DOHH2 (cell line): ENCODE data around the gene ENTPD5.
"Not testable (repeated sequence)": the region's sequence is repeated elsewhere in the genome, so short reads cannot be mapped to it uniquely, and the experiment has no call there.

Source experiments
- H3F3A ChIP-seq: fragments of 200-600 bp; sonication (generic), shearing (Covaris generic); 2 replicates; pipeline ENCODE4 v1.6.0; 2016; ENCODE audit warnings: antibody characterized with exemption, mild to moderate bottlenecking; ENCODE audit not compliant: control insufficient read depth, insufficient read depth
- H3K27ac ChIP-seq: fragments of 200-600 bp; sonication (generic); 2 replicates; pipeline ENCODE4 v1.5.1; 2014; ENCODE audit warnings: low read depth, mild to moderate bottlenecking, low read length, moderate library complexity
- H3K27me3 ChIP-seq: fragments of 200-600 bp; sonication (generic); 2 replicates; pipeline ENCODE4 v1.6.1; 2014; ENCODE audit warnings: mild to moderate bottlenecking, low read length, mixed read lengths; ENCODE audit not compliant: control insufficient read depth
- H3K36me3 ChIP-seq: fragments of 200-600 bp; sonication (generic); 2 replicates; pipeline ENCODE4 v1.6.1; 2014; ENCODE audit warnings: mild to moderate bottlenecking, low read length, moderate library complexity, mixed read lengths; ENCODE audit not compliant: control insufficient read depth
- H3K4me1 ChIP-seq: fragments of 200-600 bp; sonication (generic); 2 replicates; pipeline ENCODE4 v1.6.1; 2014; ENCODE audit warnings: mild to moderate bottlenecking, low read length, mixed read lengths; ENCODE audit not compliant: control insufficient read depth
- H3K4me2 ChIP-seq: fragments of 200-600 bp; sonication (generic); 2 replicates; pipeline ENCODE4 v1.6.0; 2014; ENCODE audit warnings: mild to moderate bottlenecking, low read length, moderate library complexity
- H3K4me3 ChIP-seq: fragments of 200-600 bp; sonication (generic); 2 replicates; pipeline ENCODE4 v1.5.1; 2014; ENCODE audit warnings: mild to moderate bottlenecking, low read length, mixed read lengths
- H3K79me2 ChIP-seq: fragments of 200-600 bp; sonication (generic); 2 replicates; pipeline ENCODE4 v1.6.1; 2014; ENCODE audit warnings: mild to moderate bottlenecking, low read length, mixed read lengths; ENCODE audit not compliant: control insufficient read depth
- H3K9me2 ChIP-seq: fragments of 200-600 bp; sonication (generic); replicated peaks from 2 replicates; pipeline ENCODE4 v1.6.1; 2014; ENCODE audit warnings: mild to moderate bottlenecking, low read length, mixed read lengths; ENCODE audit not compliant: control insufficient read depth
- H3K9me3 ChIP-seq: fragments of 200-600 bp; sonication (generic); 2 replicates; pipeline ENCODE4 v1.6.1; 2014; ENCODE audit warnings: antibody characterized with exemption, low read length, mixed read lengths; ENCODE audit not compliant: control insufficient read depth, insufficient read depth
- H4K20me1 ChIP-seq: fragments of 200-600 bp; sonication (generic); 2 replicates; pipeline ENCODE4 v1.6.0; 2014; ENCODE audit warnings: low read depth, mild to moderate bottlenecking, antibody characterized with exemption, low read length, moderate library complexity; ENCODE audit not compliant: control insufficient read depth, insufficient read depth
- CTCF ChIP-seq: fragments of 200-600 bp; sonication (generic); IDR thresholded peaks from one replicate; pipeline ENCODE4 v1.5.1; 2014; ENCODE audit warnings: antibody characterized with exemption, mild to moderate bottlenecking, low read depth, low read length; ENCODE audit not compliant: poor library complexity, severe bottlenecking
- EZH2phosphoT487 ChIP-seq: fragments of 200-600 bp; sonication (generic); IDR thresholded peaks from 2 replicates; pipeline ENCODE4 v1.6.1; 2017; ENCODE audit warnings: borderline replicate concordance, mild to moderate bottlenecking, antibody characterized with exemption, low read length, moderate library complexity, mixed read lengths

The ENTPD5 gene

GRCh38 chr14:74015176-74015575 is 3.9 kb downstream of the ENTPD5 start:
- Histone ChIP-seq H3K79me2 (peaks cover 10% of the 10 kb centered on the region), H3K4me2 (no peak overlapping the region), H3K4me1 (peaks cover 10% of the 10 kb centered on the region), H3K27ac (no peak overlapping the region), H3K36me3 (peaks cover 39% of the 10 kb centered on the region), H3K9me3 (no peaks in the 10 kb centered on the region), H3K4me3 (no peak overlapping the region), H3K9me2 (no peaks in the 10 kb centered on the region), H4K20me1 (no peaks in the 10 kb centered on the region), H3K27me3 (no peaks in the 10 kb centered on the region), H3F3A (peaks cover 7% of the 10 kb centered on the region; the same call in 1 of the 2 replicates)
- TF ChIP-seq CTCF, result no peak
- no peak for TF ChIP-seq EZH2phosphoT487

- no peaks in the 10 kb centered on the region for H3K27me3 ChIP-seq
- H3F3A ChIP-seq, result peaks cover 7% of the 10 kb centered on the region; the same call in 1 of the 2 replicates
- no peak overlapping the region for H3K27ac ChIP-seq
- TF ChIP-seq CTCF (no peak), EZH2phosphoT487 (no peak)
- H3K4me1 ChIP-seq, result peaks cover 5% of the 10 kb centered on the region
- no peaks in the 10 kb centered on the region for H4K20me1 ChIP-seq
- no peaks in the 10 kb centered on the region for H3K9me3 ChIP-seq
- H3K9me2 ChIP-seq, result no peaks in the 10 kb centered on the region
- no peak overlapping the region for H3K4me3 ChIP-seq
- H3K79me2 ChIP-seq, result peaks cover 10% of the 10 kb centered on the region
- peaks cover 40% of the 10 kb centered on the region for H3K36me3 ChIP-seq
- no peak overlapping the region for H3K4me2 ChIP-seq
Measured at GRCh38 chr14:74014299-74014698, 4.8 kb downstream of the ENTPD5 start.

GRCh38 chr14:74008843-74009499 is 10.1 kb downstream of the ENTPD5 start:
- Histone ChIP-seq H3K4me3 (no peak overlapping the region), H3K27me3 (no peaks in the 10 kb centered on the region), H3K9me2 (no peaks in the 10 kb centered on the region), H3K9me3 (no peaks in the 10 kb centered on the region), H3K4me1 (no peaks in the 10 kb centered on the region), H3K4me2 (no peak overlapping the region), H3K79me2 (no peaks in the 10 kb centered on the region), H3K36me3 (peaks cover 40% of the 10 kb centered on the region), H3F3A (peaks cover 3% of the 10 kb centered on the region; the same call in 1 of the 2 replicates), H3K27ac (no peak overlapping the region), H4K20me1 (no peaks in the 10 kb centered on the region)
- TF ChIP-seq EZH2phosphoT487 (no peak), CTCF (no peak)

- H3K9me3 ChIP-seq, H3K9me2 ChIP-seq, H3F3A ChIP-seq, H3K4me3 ChIP-seq, H3K79me2 ChIP-seq, H3K4me1 ChIP-seq, H3K4me2 ChIP-seq, H3K27ac ChIP-seq, H4K20me1 ChIP-seq, H3K27me3 ChIP-seq: not testable (repeated sequence)
- peaks cover 15% of the 10 kb centered on the region for H3K36me3 ChIP-seq
Measured at GRCh38 chr14:74005664-74006063, 13.4 kb downstream of the ENTPD5 start.
